Gastrocnemius medialis (tissue), 4 donors: ENCODE measurements around the gene RAB43.
"Not testable (repeated sequence)": the region's sequence is repeated elsewhere in the genome, so short reads cannot be mapped to it uniquely, and the experiment has no call there.

ENCODE experiments used
- CTCF ChIP-seq, 5 experiments: fragments of 450-650 bp in 3 of 5; fragments of 200-600 bp in 2 of 5; sonication (generic) in 2 of 5; IDR thresholded peaks in 4 of 5; conservative IDR thresholded peaks in 1 of 5; 1 replicate in 4 of 5; 2 replicates in 1 of 5; pipeline ENCODE4 v1.5.1; 2016 to 2019; ENCODE audit warnings: antibody characterized with exemption in 5 of 5, mild to moderate bottlenecking in 3 of 5, moderate library complexity in 3 of 5
- POLR2A ChIP-seq, 2 donors: fragments of 450-650 bp; IDR thresholded peaks; one replicate each; pipeline ENCODE4 v1.6.1; 2017; ENCODE audit warnings: antibody characterized with exemption in 2 of 2, mild to moderate bottlenecking in 2 of 2, moderate library complexity in 2 of 2

DNA sequence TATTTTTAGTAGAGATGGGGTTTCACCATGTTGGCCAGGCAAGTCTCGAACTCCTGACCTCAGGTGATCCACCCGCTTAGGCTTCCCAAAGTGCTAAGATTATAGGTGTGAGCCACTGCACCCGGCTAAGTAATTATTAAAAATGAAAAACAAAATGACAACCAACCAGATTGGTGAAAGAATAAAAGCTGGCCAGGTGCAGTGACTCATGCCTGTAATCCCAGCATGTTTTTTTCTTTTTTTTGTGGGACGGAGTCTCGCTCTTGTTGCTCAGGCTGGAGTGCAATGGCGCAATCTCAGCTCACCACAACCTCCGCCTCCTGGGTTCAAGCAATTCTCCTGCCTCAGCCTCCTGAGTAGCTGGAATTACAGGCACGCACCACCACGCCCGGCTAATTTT lies 14.7 kb upstream of the RAB43 start:
- TF ChIP-seq CTCF (IDR thresholded peaks at IDR 0.05 in 4 of 5, conservative IDR thresholded peaks at IDR 0.05 in 1 of 5); POLR2A (IDR thresholded peaks at IDR 0.05): not testable (repeated sequence)
